ENCODE results near the gene LCORL.

DNA sequence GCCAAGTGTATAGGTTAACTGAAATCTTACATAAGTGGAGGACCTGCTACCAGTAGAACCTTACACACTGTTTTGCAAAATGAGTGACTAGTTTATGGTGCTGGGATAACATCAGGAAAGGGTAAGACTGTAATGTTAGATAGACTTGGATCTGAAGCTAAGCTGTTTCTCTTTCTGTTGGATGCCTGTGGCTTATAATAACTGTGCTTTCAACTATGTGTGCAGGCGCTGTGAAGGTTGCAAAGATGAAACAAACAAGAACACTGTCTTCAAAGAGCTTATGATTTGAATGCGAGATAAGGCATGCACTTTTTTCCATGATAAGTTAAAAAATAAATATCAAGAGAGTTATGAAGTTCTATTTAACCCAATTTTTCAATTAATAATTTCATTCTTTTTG, 34.5 kb upstream of the LCORL start:
- TF ChIP-seq, protein P1, sequence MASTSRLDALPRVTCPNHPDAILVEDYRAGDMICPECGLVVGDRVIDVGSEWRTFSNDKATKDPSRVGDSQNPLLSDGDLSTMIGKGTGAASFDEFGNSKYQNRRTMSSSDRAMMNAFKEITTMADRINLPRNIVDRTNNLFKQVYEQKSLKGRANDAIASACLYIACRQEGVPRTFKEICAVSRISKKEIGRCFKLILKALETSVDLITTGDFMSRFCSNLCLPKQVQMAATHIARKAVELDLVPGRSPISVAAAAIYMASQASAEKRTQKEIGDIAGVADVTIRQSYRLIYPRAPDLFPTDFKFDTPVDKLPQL (IDR thresholded peaks at IDR 0.05; ENCODE audit: extremely low read depth, insufficient read length), result no peak
- TF ChIP-seq ELF4 (CRISPR knock-in tag; IDR thresholded peaks at IDR 0.05) (no peak), XRCC5 (IDR thresholded peaks at IDR 0.05; ENCODE audit: low read depth, low read length) (no peak), TBL1XR1 (IDR thresholded peaks at IDR 0.05; ENCODE audit: low read length in 2 of 2) (no peak), NELFE (IDR thresholded peaks at IDR 0.05; ENCODE audit: insufficient read depth, insufficient read length) (no peak), SMARCE1 (IDR thresholded peaks at IDR 0.05) (no peak)

Measured in K562 (cell line).